ENCODE data around the gene TAOK2. TPM values are rescaled to one million over a fixed set of nuclear protein-coding genes. Genes with fewer than 3 reads are reported as not detected.

The TAOK2 gene
- total and polyA plus RNA-seq, 2 of the 13 experiments (the other 11 are each of a cell fraction or from before 2014, with no cell fraction given): 17.4 to 43.2 TPM

DNA sequence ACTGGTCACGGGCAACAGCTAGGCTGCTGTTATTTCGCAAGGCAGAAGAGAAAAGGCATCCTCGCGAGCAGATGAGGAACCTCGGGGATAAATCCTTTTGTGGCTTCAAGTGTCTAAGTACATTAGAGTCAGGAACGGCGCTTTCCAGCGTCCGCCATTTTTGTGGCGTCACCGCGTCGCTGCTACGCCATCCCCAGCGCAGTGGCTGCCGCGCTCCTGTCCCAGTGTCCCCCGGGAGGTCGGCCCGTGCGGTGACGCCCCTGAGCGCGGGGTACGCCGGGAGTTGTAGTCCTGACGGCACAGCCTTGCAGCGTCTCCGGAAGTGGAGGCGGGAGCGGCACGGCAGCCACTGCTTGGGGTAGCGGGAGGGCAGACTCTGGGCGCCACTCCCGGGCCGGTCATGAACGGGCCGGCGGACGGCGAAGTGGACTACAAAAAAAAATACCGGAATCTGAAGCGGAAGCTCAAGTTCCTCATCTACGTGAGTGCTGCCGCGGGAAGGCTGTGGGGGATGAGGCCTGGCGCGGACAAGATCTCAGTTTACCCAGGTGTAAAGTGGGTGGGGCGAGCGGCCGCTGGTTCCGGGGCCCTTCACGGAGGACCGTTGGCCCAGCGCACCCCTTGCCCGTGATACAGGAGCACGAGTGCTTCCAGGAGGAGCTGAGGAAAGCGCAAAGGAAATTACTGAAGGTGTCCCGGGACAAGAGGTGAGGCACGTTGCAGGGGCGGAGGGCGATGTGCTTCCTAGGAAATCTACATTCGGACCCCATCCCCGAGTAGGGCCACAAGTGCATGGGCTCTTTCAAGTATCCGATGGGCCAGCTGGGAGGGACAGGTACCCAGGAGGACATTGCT lies 22.5 kb downstream of the TAOK2 start, which contains the start of gene INO80E (continued):
- TF ChIP-seq IKZF4 (CRISPR knock-in tag; IDR thresholded peaks at IDR 0.05; ENCODE audit: borderline replicate concordance, low read depth, not compliant biosample characterization): peak; percentile 71
- 0 out of 2 replicates have a peak, but pooled peaks have one; percentile 93 for TF ChIP-seq ZNF432 (CRISPR knock-in tag; IDR thresholded peaks at IDR 0.05; ENCODE audit: borderline replicate concordance)
- TF ChIP-seq ZSCAN30 (CRISPR knock-in tag; IDR thresholded peaks at IDR 0.05): peak; percentile 95; the same call in 1 of the 2 replicates
- TF ChIP-seq MAFG (CRISPR knock-in tag; IDR thresholded peaks at IDR 0.05): no peak
- peak; percentile 17; the same call in 1 of the 2 replicates for TF ChIP-seq ZNF33B (CRISPR knock-in tag; IDR thresholded peaks at IDR 0.05)
- TF ChIP-seq ZNF431 (CRISPR knock-in tag; IDR thresholded peaks at IDR 0.05; ENCODE audit: borderline replicate concordance, low read depth): peak; percentile 86; the same call in 1 of the 2 replicates
- no peak for TF ChIP-seq ZNF577 (CRISPR knock-in tag; IDR thresholded peaks at IDR 0.05; ENCODE audit: borderline replicate concordance, low read depth)
- TF ChIP-seq NCOR1 (IDR thresholded peaks at IDR 0.05; ENCODE audit: borderline replicate concordance, low read length): 0 out of 2 replicates have a peak, but pooled peaks have one; percentile 36
- TF ChIP-seq, protein P1, sequence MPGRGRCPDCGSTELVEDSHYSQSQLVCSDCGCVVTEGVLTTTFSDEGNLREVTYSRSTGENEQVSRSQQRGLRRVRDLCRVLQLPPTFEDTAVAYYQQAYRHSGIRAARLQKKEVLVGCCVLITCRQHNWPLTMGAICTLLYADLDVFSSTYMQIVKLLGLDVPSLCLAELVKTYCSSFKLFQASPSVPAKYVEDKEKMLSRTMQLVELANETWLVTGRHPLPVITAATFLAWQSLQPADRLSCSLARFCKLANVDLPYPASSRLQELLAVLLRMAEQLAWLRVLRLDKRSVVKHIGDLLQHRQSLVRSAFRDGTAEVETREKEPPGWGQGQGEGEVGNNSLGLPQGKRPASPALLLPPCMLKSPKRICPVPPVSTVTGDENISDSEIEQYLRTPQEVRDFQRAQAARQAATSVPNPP (CRISPR knock-in tag; IDR thresholded peaks at IDR 0.05): no peak
- TF ChIP-seq MYNN (CRISPR knock-in tag; IDR thresholded peaks at IDR 0.05; ENCODE audit: low read depth): no peak
- TF ChIP-seq ZNF451 (CRISPR knock-in tag; IDR thresholded peaks at IDR 0.05): peak; percentile 96
- no peak for TF ChIP-seq KAT2B (IDR thresholded peaks at IDR 0.05; ENCODE audit: borderline replicate concordance, low read depth, low read length)
- TF ChIP-seq, protein P2, sequence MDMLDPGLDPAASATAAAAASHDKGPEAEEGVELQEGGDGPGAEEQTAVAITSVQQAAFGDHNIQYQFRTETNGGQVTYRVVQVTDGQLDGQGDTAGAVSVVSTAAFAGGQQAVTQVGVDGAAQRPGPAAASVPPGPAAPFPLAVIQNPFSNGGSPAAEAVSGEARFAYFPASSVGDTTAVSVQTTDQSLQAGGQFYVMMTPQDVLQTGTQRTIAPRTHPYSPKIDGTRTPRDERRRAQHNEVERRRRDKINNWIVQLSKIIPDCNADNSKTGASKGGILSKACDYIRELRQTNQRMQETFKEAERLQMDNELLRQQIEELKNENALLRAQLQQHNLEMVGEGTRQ (IDR thresholded peaks at IDR 0.05; ENCODE audit: low read depth, low read length): no peak
- TF ChIP-seq, protein P2 (CRISPR knock-in tag; IDR thresholded peaks at IDR 0.05; ENCODE audit: borderline replicate concordance): no peak; the same call in 1 of the 2 replicates
- no peak for TF ChIP-seq MTF1 (CRISPR knock-in tag; IDR thresholded peaks at IDR 0.05)
- TF ChIP-seq PPARG (CRISPR knock-in tag; conservative IDR thresholded peaks at IDR 0.05): no peak; the same call in 1 of the 2 replicates
- peak; percentile 0; the same call in 1 of the 2 replicates for TF ChIP-seq IRX3 (CRISPR knock-in tag; IDR thresholded peaks at IDR 0.05; ENCODE audit: borderline replicate concordance, low read depth)
- peak; percentile 85 for TF ChIP-seq AGO1 (IDR thresholded peaks at IDR 0.05; ENCODE audit: low read depth, low read length, poor library complexity, severe bottlenecking)
- TF ChIP-seq ZNF652 (CRISPR knock-in tag; IDR thresholded peaks at IDR 0.05; ENCODE audit: borderline replicate concordance, low read depth): peak; percentile 51; the same call in 1 of the 2 replicates
- TF ChIP-seq XBP1 (CRISPR knock-in tag; IDR thresholded peaks at IDR 0.05): no peak; the same call in 1 of the 2 replicates
- TF ChIP-seq ZNF253 (CRISPR knock-in tag; IDR thresholded peaks at IDR 0.05; ENCODE audit: borderline replicate concordance): no peak
- TF ChIP-seq ZNF468 (CRISPR knock-in tag; IDR thresholded peaks at IDR 0.05): 0 out of 2 replicates have a peak, but pooled peaks have one; percentile 12
- TF ChIP-seq RORA (CRISPR knock-in tag; IDR thresholded peaks at IDR 0.05): peak; percentile 66; the same call in 1 of the 2 replicates
- TF ChIP-seq ZFP37 (CRISPR knock-in tag; IDR thresholded peaks at IDR 0.05; ENCODE audit: borderline replicate concordance): peak; percentile 63; the same call in 1 of the 2 replicates
- TF ChIP-seq MEIS1 (CRISPR knock-in tag; IDR thresholded peaks at IDR 0.05; ENCODE audit: borderline replicate concordance): no peak
- TF ChIP-seq ZNF232 (CRISPR knock-in tag; IDR thresholded peaks at IDR 0.05; ENCODE audit: borderline replicate concordance): peak; percentile 73

All from HepG2 (cell line).